ENCODE results near the gene PDE10A.

PDE10A gene

DNA sequence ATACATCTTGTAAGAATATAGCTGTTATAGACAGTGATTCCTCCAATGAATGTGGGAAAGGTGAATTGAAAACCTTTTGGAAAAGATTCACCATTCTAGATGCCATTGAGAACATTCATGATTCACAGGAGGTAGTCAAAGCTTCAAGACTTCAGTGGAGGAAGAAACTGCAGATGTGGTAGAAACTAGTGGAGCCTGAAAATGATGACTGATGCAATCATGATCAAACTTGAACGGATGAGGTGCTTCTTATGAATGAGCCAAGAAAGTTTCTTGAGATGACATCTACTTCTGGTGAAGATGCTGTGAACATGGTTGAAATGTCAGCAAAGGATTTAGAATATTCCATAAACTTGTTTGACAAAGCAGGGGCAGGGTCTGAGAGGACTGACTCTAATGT is 286.9 kb downstream of the PDE10A start:
- Mint-ChIP-seq H3K4me1 (no peaks in the 10 kb centered on the region), H3K4me3 (no peak overlapping the region), H3K36me3 (no peaks in the 10 kb centered on the region), H3K9me3 (peaks cover 3% of the 10 kb centered on the region), H3K27ac (no peak overlapping the region)
- ATAC-seq (no peak), DNase-seq (ENCODE audit: low spot score in 2 of 2) (no peak)

DNA sequence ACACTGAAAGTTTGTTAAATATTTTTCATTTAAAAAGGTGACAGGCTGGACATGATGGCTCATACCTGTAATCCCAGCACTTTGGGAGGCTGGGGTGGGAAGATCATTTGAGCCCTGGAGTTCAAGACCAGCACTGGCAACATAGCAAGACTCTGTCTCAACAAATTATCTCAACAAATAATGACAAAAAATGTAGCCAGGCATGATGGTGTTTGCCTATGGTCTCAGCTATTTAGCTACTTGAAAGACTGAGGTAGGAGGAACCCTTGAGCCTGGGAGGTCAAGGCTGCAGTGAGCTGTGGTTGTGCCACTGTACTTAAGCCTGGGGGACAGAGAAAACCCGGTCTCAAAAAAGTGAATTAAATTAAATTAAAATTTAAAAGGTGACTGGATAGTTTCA is 297.7 kb downstream of the PDE10A start:
- no peak overlapping the region for H3K27ac Mint-ChIP-seq
- no peak overlapping the region for H3K4me3 Mint-ChIP-seq
- H3K36me3 Mint-ChIP-seq, result no peaks in the 10 kb centered on the region
- no peak for ATAC-seq
- no peak for DNase-seq (ENCODE audit: low spot score in 2 of 2)
- no peaks in the 10 kb centered on the region for H3K4me1 Mint-ChIP-seq
- H3K9me3 Mint-ChIP-seq, result peaks cover 21% of the 10 kb centered on the region

DNA sequence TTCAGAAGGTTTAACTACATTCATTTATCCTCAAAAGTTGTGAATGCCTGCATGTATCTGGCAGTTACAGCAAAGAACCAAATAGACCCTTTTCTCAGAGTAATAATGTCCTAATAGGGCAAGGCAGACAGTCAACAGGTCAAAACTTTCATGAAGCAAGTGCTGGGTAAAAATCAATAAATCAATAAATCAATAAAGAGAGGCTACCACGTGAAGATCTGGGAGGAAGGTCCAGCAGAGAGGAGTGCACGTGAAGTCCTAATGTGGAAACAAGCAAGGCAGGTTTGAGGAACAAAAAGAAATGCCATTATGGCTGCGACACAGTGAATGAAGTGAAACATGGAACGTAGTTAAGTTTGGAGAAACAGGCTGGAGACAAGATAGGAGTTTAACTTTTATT is 317.3 kb downstream of the PDE10A start:
- no peak for ATAC-seq
- no peaks in the 10 kb centered on the region for H3K36me3 Mint-ChIP-seq
- no peak for DNase-seq (ENCODE audit: low spot score in 2 of 2)
- H3K4me3 Mint-ChIP-seq, result no peak overlapping the region
- peaks cover 20% of the 10 kb centered on the region for H3K9me3 Mint-ChIP-seq
- no peak overlapping the region for H3K27ac Mint-ChIP-seq
- H3K4me1 Mint-ChIP-seq, result no peaks in the 10 kb centered on the region

DNA sequence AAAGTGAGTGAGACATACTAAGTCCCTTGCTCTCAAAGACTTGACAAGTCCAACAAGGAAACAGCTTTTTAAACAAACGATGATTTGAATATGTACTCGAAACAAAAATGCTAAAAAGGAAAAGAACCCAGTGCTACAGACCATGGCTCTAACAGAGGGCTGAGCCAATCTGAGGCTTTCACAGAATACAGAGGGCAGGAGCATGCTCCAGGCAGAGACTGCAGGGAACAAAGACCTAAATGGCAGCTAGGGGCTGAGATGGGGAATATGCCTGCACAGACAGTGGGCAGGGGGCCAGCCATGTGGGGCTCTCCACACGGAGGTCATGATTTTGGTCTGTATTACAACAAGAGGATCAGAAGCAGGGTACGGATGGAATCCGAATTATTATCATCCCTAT is 322.5 kb downstream of the PDE10A start:
- Mint-ChIP-seq H3K4me3 (no peak overlapping the region), H3K4me1 (no peaks in the 10 kb centered on the region), H3K9me3 (peaks cover 2% of the 10 kb centered on the region), H3K27ac (no peak overlapping the region), H3K36me3 (no peaks in the 10 kb centered on the region)
- DNase-seq (ENCODE audit: low spot score in 2 of 2) (no peak), ATAC-seq (no peak)

DNA sequence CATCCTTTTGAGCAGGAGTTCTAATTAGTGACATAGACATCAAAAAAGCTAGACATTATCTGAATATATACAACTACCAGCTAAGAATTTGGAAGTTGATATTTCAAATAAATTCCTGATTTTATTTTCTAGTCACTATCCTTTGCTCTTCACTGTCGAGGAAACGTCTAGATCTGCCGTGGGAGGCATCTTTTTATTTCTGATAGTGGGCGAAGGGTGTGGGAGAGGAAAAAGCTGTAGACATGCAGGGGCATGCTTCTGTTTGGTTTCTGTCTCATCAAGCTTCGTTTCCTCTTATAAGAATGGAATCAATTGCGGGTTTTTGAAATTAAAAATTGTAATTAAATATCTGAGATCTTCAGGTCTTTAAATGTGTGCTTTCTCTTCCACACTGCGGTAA is 337.4 kb downstream of the PDE10A start:
- H3K4me3 Mint-ChIP-seq, result no peak overlapping the region
- peaks cover 3% of the 10 kb centered on the region for H3K9me3 Mint-ChIP-seq
- DNase-seq (ENCODE audit: low spot score in 2 of 2) (no peak), ATAC-seq (no peak)
- H3K27ac Mint-ChIP-seq, result no peak overlapping the region
- H3K4me1 Mint-ChIP-seq, result no peaks in the 10 kb centered on the region
- no peaks in the 10 kb centered on the region for H3K36me3 Mint-ChIP-seq

DNA sequence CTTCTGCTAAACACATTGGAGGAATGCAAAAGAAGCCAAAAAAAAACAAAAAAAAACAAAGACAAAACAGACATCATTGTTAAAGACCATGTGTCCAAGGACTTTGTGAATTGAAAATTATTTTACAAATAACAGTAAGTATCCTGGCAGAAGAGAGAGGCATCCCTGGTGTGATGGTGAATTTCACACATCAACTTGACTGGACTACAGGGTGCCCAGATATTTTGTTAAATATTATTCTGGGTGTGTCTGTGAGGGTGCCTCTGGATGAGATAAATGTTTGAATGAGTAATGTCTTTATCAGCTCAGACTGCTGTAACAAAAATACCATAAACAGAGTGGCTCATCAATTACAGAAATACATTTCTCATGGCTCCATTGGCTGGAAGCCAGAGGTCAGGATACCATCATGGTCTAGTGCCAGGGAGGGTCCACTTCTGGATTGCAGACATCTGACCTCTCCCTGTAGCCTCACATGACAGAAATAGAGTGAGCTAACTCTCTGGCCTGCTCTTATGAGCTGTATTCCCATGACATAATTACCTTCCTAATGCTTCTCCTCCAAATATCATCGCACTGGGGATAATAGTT is 341.4 kb downstream of the PDE10A start:
- no peak for ATAC-seq
- DNase-seq (ENCODE audit: low spot score in 2 of 2), result no peak
- Mint-ChIP-seq H3K9me3 (peaks cover 7% of the 10 kb centered on the region), H3K27ac (no peak overlapping the region), H3K4me3 (no peak overlapping the region), H3K36me3 (no peaks in the 10 kb centered on the region), H3K4me1 (no peaks in the 10 kb centered on the region)

DNA sequence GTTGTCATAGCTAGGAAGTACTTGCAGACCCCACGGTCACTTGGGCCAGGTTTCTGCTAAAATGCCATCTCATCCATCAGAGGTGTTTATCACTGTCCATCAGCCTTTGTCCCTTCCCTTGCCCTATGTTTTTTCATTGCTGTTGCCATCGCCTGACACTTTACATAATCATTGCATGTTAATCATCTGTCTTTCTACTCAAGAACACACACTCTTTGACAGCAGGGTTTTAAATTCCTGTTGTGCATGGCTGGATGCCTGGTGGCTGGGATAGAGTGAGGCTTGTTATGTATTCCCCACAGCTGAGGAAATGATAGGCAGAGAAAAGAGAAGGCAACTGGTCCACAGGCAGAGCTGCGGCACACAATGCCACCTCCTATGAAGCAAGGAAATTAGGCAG is 341.9 kb downstream of the PDE10A start:
- no peak overlapping the region for H3K27ac Mint-ChIP-seq

DNA sequence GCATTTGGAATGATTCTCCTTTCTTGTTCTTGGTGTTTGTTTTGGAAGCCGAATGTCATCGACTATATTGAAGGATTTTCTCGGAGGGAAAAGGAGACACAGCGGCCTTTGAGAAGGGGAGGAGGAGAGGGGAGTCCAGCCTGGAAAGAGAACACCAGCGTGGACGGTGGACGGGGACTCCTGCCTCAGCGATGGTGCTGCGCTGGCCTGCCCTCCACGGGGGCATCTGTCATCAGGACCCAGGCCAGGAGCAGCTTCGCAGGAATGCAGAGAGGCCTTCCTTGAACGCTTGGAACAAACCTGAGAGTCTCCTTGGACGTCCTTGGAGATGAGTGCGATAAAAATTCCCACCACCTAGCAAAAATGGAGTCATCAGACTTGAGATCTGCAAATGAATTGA is 345.3 kb downstream of the PDE10A start:
- H3K4me3 Mint-ChIP-seq, result no peak overlapping the region
- peaks cover 12% of the 10 kb centered on the region for H3K9me3 Mint-ChIP-seq
- ATAC-seq, result no peak
- no peak for DNase-seq (ENCODE audit: low spot score in 2 of 2)
- no peaks in the 10 kb centered on the region for H3K4me1 Mint-ChIP-seq
- no peaks in the 10 kb centered on the region for H3K36me3 Mint-ChIP-seq
- no peak overlapping the region for H3K27ac Mint-ChIP-seq

More for the DNA sequence above, 341.9 kb downstream of the PDE10A start:
- peaks cover 7% of the 10 kb centered on the region for H3K9me3 Mint-ChIP-seq
- ATAC-seq (no peak), DNase-seq (ENCODE audit: low spot score in 2 of 2) (no peak)
- no peak overlapping the region for H3K4me3 Mint-ChIP-seq
- no peaks in the 10 kb centered on the region for H3K4me1 Mint-ChIP-seq
- no peaks in the 10 kb centered on the region for H3K36me3 Mint-ChIP-seq

DNA sequence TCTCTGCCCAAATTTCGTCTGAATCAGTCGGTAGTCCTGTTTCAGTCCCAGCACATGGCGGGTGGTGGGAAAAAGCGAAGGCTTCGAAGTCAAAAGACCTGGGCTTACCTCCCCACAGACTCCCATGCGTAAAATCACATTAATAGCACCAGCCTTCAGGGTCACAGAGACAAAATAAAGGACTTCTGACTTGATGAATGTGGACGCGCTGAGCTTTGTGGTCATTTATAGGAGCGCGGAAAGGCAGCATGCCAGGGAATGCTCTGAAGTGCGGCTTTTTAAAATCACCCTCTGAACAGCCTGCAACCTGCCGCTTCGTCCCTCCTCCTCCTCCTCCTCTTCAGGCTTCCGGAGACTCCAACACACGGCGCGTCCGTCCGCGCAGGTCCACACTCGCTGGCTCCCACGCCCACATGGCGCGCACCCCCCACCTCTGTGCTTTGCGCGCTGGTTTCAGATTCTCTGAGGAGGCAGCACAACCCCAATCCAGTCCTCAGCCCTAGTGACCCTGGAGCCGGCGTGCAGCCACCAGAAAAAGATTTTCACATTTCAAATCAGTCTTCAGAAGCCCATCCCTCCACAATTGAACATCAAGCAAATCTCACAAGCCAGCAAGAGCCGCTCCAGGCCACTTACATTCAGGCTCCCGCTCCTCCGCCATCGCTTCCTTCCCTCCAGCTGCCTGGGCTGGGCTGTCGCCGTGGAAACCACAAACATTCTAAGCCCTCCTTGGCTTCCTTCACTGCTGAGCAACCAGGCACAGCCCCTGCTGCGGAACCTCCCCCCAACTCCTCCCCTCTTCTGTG is 353.9 kb downstream of the PDE10A start, which contains the start of gene C6orf118:
TSS of gene C6orf118 (minus strand) at position 680 of the 806 bp plus-strand sequence. CDS start at position 661, 19 bp downstream.
- Mint-ChIP-seq H3K4me1 (peaks cover 8% of the 10 kb centered on the region), H3K9me3 (peaks cover 4% of the 10 kb centered on the region), H3K27ac (no peak within 1 kb of the TSS), H3K36me3 (no peaks in the 10 kb centered on the region), H3K4me3 (peak within 1 kb of the TSS; percentile 43)
- ATAC-seq (no peak), DNase-seq (ENCODE audit: low spot score in 2 of 2) (no peak)

DNA sequence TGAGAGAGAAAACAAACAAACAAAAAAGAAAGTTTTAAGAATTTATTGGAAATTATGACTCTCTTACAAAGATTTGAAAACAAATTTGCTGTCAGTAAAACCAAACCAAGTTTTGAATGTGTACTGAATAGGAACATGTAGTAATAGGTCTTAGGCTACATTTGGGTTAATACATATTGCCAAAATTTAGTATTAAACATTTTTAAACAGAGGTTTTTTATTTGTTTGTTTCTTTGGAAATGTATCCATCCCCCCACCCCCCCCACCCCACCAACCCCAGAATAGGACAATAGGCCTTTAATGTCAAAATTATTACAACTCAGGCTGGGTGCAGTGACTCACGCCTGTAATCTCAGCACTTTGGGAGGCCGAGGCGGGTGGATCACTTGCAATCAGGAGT is 356.1 kb downstream of the PDE10A start:
- Mint-ChIP-seq H3K27ac (no peak overlapping the region), H3K36me3 (no peaks in the 10 kb centered on the region), H3K4me3 (no peak overlapping the region), H3K9me3 (peaks cover 4% of the 10 kb centered on the region), H3K4me1 (peaks cover 8% of the 10 kb centered on the region)
- no peak for ATAC-seq
- no peak for DNase-seq (ENCODE audit: low spot score in 2 of 2)

DNA sequence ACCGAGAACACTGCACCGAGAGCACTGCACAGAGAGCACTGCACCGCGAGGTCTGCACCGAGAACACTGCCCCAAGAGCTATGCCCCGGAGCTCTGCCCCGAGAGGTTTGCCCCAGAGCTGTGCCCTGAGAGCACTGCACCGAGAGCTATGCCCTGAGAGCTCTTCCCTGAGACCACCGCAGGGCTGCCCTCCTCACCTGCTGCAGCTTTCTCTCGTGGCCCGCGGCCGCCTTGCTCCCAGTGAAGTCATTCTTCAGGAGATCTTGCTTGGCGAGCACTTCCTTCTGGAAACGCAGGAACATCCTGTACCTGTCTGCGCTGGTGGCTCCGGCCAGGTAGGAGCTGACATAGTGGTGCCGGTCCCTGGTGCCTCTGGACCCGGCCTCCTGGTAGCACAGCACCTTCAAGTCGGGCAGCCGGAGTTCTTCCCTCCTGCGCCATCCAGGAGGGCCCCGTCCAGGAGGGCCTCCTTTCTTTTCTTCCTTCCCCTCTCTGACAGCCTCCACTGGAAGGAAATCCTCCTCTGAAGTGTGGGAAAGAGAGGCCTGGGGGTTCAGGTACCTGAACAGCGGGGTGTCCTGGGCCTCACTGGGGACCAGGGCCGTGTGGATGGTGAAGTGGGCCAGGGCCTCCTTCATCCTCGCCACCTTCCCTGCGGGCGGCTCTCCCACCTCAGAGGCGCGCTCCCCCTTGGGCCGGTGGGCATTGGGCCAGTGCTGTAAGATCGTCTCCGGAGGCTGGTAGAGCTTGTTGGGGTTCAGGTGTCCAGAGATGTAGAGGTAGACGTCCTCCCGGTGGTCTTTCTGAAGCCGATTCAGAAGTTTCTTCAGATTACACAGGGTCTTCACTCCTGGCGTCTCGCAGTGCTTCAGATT is 361.4 kb downstream of the PDE10A start:
- H3K9me3 Mint-ChIP-seq, result peaks cover 7% of the 10 kb centered on the region
- DNase-seq (ENCODE audit: low spot score in 2 of 2) (no peak), ATAC-seq (no peak)
- no peaks in the 10 kb centered on the region for H3K36me3 Mint-ChIP-seq
- no peak overlapping the region for H3K4me3 Mint-ChIP-seq
- H3K4me1 Mint-ChIP-seq, result no peaks in the 10 kb centered on the region
- no peak overlapping the region for H3K27ac Mint-ChIP-seq

DNA sequence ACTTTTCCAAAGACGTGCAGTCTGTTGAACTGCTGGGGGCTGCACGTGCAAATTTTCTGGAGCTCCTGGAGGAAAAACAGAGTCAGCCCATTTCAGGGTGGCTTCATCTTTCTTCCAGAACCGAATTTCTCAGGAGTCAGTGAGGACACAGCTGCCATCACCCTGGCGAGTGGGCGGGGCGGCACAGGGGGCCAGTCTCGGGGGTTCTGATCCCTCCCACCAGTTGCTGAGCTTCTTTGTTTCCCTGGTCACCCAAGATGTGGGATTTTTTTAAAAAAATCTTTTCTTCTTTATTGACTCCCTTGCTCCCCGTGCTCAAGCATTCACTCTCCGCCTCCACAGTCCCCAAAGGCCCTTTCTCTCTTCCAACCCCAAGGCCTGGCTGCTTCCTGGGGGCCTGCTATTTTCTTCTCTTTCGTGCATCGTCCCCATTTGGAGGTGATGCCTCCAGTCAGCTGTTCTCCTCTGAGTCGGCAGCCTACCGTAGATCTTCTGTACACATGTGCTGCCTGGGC is 362.6 kb downstream of the PDE10A start:
- H3K4me3 Mint-ChIP-seq, result no peak overlapping the region
- peaks cover 10% of the 10 kb centered on the region for H3K9me3 Mint-ChIP-seq
- no peaks in the 10 kb centered on the region for H3K36me3 Mint-ChIP-seq
- ATAC-seq, result no peak
- no peaks in the 10 kb centered on the region for H3K4me1 Mint-ChIP-seq
- DNase-seq (ENCODE audit: low spot score in 2 of 2), result no peak
- no peak overlapping the region for H3K27ac Mint-ChIP-seq

DNA sequence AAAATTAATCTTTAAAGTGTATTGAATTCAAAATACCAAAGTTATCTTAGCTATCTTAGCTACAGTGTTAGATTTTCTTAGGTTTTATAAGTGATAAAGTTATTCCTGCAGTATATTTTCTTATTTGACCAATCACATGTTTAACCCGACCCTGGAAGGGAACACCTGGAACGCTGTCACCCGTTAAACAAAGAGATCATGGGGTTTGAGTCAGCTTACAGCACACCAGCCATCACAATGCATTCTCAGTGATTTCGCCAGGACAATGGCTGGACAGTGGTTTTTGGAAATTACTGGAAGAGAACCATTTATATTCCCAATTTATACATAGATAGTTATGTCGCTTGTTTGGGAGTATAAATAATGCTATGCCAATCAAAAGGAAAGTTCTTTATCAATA is 364.2 kb downstream of the PDE10A start:
- ATAC-seq, result no peak

DNA sequence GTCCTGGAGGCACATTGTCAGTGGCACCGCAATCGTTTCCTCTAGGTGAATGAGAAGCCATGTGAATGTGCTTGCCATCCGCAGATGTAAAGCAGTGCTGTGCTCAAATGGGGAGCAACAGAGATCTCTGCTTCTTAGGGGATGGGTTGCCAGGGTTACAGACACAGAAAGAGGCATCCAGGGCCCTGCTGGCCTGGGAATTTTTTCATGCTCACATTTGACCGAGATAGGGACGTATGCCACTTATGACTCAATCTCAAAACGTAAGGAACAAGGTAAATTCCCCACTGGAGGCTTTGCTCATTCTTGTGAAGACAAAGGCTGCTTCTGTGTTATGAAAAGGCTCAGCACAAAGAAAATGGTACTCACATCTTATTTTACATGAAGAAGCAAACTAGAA is 364.6 kb downstream of the PDE10A start:
- DNase-seq (ENCODE audit: low spot score in 2 of 2), result no peak
- no peaks in the 10 kb centered on the region for H3K36me3 Mint-ChIP-seq
- no peak overlapping the region for H3K27ac Mint-ChIP-seq
- H3K4me3 Mint-ChIP-seq, result no peak overlapping the region
- no peak for ATAC-seq
- H3K9me3 Mint-ChIP-seq, result peaks cover 10% of the 10 kb centered on the region
- H3K4me1 Mint-ChIP-seq, result no peaks in the 10 kb centered on the region

More for the DNA sequence above, 364.2 kb downstream of the PDE10A start:
- Mint-ChIP-seq H3K36me3 (no peaks in the 10 kb centered on the region), H3K4me1 (no peaks in the 10 kb centered on the region), H3K4me3 (no peak overlapping the region), H3K27ac (no peak overlapping the region), H3K9me3 (peaks cover 10% of the 10 kb centered on the region)
- DNase-seq (ENCODE audit: low spot score in 2 of 2), result no peak

DNA sequence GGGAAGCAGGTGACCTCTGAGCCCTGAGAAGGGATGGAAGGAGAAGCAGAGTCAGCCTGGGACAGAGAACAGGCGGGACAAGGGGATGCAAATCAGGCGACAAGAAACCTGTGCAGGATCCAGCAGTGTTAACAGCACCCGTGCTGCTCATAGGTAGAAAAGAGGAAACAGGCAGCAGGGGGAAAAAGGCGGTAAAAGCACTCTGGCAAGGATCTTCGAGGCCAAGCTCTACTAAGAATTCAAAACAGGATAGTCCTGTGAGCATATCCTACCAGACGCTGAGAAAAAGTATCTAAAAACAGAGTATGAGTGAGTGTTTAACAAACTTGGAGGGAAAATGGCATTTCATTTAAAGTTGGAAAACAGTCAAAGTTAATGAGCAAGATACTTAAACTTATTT is 370.4 kb downstream of the PDE10A start:
- Mint-ChIP-seq H3K27ac (no peak overlapping the region), H3K36me3 (no peaks in the 10 kb centered on the region), H3K4me1 (no peaks in the 10 kb centered on the region), H3K4me3 (no peak overlapping the region), H3K9me3 (peaks cover 16% of the 10 kb centered on the region)
- ATAC-seq, result no peak
- no peak for DNase-seq (ENCODE audit: low spot score in 2 of 2)
